PC-9 (cell line): ENCODE measurements around the gene NAA40.

ENCODE experiments used
- EZH2 ChIP-seq: fragments of 200-600 bp; sonication (generic); IDR thresholded peaks from 2 replicates; pipeline ENCODE4 v1.8.0; 2017; ENCODE audit warnings: antibody characterized with exemption, low read depth
- TF ChIP-seq, protein P1 (sequence below): fragments of 200-600 bp; sonication (generic); conservative IDR thresholded peaks from 2 replicates; pipeline ENCODE4 v1.6.1; 2017; ENCODE audit warnings: mixed run types, antibody characterized with exemption, mild to moderate bottlenecking, moderate library complexity

DNA sequence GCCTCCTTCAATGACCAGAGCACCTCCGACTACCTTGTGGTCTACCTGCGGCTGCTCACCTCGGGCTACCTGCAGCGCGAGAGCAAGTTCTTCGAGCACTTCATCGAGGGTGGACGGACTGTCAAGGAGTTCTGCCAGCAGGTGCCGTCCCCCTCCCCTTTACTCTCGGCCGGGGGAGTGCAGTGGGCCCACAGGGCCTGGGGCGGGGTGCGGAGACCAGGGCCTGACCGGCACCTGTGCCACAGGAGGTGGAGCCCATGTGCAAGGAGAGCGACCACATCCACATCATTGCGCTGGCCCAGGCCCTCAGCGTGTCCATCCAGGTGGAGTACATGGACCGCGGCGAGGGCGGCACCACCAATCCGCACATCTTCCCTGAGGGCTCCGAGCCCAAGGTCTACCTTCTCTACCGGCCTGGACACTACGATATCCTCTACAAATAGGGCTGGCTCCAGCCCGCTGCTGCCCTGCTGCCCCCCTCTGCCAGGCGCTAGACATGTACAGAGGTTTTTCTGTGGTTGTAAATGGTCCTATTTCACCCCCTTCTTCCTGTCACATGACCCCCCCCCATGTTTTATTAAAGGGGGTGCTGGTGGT, 58.4 kb downstream of the NAA40 start:
- TF ChIP-seq, protein P1, sequence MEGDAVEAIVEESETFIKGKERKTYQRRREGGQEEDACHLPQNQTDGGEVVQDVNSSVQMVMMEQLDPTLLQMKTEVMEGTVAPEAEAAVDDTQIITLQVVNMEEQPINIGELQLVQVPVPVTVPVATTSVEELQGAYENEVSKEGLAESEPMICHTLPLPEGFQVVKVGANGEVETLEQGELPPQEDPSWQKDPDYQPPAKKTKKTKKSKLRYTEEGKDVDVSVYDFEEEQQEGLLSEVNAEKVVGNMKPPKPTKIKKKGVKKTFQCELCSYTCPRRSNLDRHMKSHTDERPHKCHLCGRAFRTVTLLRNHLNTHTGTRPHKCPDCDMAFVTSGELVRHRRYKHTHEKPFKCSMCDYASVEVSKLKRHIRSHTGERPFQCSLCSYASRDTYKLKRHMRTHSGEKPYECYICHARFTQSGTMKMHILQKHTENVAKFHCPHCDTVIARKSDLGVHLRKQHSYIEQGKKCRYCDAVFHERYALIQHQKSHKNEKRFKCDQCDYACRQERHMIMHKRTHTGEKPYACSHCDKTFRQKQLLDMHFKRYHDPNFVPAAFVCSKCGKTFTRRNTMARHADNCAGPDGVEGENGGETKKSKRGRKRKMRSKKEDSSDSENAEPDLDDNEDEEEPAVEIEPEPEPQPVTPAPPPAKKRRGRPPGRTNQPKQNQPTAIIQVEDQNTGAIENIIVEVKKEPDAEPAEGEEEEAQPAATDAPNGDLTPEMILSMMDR, result no peak
- no peak for TF ChIP-seq EZH2
